Inferior parietal cortex (tissue), 1 donor: ENCODE measurements around the gene DNAH7.
"Not testable (repeated sequence)": the region's sequence is repeated elsewhere in the genome, so short reads cannot be mapped to it uniquely, and the experiment has no call there.

Experiments
- DNase-seq: peaks from one replicate; pipeline ENCODE4 v3.0.0-alpha.2; 2016; ENCODE audit errors: extremely low spot score

Gene DNAH7

DNA sequence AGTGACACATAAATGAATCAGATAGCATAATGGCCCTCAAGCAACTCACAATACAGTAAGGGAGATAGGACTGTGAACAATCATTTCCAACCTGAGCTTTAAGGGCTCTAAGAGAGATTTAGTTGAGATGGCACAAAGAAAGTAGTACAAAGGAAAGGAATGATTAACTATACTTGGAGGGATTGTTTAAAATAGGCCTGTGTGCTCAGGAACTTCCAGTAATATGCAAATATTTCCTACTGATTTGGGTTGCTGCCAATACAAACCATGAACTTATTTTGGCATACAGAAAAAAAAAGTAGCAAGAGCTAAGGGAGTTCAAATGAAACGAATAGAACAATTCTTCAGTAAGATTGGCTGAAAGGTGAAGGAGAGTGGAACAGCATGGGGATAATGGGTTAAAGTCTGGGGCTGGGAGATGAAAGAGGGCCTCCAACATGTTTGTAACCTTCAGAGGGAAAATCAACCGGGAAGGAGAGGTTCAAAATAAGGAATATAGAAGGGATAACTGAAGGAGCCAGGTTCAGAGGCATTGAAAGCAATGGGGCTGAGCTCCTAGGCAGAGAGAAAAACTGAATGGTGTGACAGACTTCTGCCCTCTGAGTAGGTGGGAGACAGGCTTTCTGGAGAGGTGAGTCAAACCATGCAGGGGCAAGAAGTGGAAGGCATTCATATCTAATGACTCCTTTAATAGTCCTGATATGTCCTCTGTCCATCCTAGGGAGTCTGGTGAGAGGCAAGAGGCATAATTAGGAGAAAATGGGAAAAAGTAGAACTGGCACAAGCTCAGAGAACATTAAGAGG, 83.5 kb downstream of the DNAH7 start:
- no peak for DNase-seq

DNA sequence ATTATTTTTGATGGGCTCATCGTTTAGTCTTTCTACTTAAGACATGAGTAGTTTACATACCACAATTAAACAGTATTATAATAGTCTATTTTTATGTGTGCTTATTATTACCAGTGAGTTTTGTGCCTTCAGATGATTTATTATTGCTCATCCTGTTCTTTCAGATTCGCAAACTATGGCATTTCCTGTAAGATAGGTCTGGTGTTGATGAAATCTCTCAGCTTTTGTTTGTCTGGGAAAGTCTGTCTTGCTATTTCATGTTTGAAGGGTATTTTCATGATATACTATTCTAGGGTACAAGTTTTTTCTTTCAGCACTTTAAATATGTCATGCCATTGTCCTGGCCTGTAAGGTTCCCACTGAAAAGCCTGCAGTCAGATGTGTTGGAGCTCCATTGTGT, 101.3 kb downstream of the DNAH7 start:
- DNase-seq = no peak

DNA sequence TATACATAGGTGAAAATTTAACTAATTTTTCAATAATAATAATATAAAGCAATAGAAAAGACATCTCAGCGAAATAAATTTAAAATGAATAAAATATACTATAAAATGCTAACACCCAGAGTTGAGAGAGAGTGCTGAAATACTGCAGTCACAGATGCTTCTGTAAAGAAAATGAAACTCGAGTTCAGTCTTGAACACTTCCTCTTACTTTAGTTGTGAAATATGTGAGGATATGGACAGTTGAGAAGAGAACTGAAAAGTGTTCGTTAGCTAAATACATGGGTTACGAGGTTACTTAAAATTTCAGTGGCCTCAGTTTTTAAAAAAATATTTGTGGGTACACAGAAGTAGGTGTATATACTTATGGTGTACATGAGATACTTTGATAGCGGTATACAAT, 106.8 kb downstream of the DNAH7 start:
- DNase-seq = no peak

DNA sequence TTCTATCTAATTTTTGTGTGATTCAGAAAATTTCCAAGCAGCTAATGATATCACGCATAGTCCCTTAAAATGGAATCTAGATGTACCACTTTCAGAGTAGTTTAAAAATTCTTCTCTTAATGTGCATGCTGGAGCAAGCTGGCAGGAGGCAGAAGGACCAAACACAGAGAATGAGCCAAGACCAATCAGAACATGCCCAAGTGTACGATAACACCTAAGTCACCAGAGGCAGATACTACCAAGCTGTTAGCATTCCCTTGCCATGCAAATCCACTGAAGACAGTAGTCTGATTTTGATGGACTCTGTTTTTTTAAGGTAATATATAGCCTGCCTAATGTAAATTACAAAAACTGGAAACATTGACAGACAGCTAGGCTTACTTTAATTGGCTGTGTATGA, 109.3 kb downstream of the DNAH7 start:
- DNase-seq = no peak

DNA sequence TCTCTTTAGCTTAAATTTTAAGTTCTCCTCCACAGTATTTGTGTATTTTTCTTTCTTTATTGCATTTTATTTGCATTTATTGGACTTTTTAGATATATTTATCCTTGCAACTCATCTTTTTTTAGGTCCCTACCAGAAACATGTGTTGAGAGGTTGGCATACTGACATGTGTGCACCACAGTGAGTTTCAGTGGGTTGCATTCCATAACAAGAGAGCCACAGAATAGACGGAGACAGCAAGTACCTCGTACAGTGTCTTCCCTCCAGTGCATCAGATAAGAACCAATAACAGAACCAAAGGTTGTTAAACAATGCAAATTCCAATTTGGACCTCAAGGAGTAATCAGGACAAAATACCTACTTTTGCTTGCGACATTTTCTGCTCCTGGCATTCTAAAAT, 111.9 kb downstream of the DNAH7 start:
- no peak for DNase-seq

DNA sequence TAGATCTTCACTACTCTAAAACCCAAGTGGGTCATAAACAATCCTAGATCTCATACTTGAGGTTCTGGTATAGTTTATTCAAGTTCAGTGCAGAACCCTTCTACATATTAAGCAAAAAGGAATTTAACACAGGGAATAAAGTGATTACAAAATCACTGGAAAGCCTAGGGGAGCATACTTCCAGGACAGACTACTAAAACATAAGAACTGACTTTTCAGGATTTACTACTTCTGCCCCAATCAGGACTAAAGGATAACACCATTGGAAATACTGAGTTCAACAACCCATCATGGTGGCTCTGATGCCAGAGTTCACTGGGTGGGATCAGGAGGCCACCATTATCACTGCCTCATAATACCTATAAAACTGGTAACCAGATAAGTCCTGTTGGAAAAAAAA, 123.6 kb downstream of the DNAH7 start:
- no peak for DNase-seq

DNA sequence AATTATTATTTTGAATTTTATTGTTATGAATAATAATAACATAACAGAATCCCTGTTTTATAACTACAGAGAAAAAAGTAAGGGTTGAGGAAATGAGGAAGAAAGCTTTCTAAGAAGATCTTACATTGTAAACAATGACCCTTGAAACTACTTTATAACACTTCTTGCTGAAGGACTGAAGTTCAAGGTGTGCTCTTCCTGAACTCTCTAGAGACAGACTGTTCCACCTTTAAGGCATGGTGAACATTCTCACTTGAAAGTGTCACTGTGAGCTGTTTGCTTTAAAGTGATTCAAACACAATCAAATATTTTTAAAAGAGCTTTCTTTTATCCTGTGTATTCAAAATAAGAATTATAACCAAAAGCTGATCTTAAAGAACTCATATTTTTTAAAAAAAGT, 131.5 kb downstream of the DNAH7 start:
- DNase-seq = no peak

DNA sequence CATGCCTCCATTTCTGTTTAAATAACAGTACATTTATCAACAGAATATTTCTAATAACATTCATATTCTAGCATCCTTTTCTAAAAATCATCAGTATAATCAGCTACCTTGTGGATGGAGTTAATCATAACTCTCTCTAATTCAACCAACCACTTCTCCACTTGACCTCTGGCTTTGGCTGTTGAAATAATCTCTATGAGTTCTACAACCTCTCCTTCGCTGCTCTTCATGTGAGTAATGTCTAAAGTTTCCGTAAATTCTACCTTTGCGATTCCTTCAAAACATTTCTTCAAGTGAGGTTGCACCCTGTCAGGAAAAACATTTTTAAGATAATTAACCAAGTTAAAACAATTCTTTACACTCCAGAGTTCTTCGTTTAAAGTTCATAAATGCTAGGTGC, 134.2 kb downstream of the DNAH7 start:
- no peak for DNase-seq

DNA sequence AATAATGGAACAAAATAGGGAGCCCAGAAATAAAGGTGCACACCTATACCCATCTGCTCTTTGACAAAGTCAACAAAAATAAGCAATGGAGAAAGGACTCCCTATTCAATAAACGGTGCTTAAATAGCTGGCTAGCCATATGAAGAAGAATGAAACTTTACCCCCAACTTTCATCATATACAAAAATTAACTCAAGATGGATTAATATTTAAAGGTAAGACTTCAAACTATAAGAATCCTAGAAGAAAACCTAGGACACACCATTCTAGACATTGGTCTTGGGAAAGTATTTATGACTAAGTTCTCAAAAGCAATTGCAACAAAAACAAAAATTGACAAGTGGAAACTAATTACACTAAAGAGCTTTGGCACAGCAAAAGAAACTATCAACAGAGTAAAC, 139.1 kb downstream of the DNAH7 start:
- DNase-seq = no peak

DNA sequence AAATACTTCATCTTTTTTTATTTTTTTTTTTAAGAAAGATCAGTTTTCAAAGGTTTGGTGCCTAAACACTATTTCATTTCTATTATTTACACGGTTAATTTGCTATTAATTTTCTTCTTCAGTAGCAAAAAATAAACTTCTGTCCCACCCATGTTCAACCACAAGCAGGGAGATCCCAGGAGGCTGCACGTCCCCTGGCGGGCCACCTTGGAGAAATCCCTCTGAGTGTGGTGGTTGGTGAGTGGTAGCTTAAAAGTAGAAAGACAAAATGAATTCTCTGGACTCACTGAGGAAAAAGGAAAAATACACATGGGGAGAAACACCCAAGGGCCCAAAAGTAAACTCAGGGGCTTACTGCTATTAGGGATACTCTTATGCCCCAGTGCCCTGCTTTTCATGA, 143.5 kb downstream of the DNAH7 start:
- no peak for DNase-seq

DNA sequence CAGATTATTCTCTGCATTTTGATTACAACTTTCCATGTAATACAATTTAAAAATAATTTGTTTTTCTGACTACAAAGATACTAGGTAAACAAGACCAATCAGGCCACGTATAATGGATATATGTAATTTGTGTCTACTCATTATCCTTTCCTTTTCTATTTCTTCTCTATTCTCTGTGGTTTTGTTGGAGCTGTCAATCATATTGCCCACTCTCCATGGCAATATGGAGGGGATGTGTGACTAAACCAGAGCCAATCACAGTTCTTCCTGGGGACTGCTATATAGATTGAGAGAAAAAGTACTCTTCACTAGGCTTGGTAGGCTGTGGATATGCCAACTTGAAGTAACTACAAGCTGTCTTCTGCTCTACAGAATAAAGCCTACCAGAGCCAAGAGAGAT, 144.7 kb downstream of the DNAH7 start:
- DNase-seq = no peak

DNA sequence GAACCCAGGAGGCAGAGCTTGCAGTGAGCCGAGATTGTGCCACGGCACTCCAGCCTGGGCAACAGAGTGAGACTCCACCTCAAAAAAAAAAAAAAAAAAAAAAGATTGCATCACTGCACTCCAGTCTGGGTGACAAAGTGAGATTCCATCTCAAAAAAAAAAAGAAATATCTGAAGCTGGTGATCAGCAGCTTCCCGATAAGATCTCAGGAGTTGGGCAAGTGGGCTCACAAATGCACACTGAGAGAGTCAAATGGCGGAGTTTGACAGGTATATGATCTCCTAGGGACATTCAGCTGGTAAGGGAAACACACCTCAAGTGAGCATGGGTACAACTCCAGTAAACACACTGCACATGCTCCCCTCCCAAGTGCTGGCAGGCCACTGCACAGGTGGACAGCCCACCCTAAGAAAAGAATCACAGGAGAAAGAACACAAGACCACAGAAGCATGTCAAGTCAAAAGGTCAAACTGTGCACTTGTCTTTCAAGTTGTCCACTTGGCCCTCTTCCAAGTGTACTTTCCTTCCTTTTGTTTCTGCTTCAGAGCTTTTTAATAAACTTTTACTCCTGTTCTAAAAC, 151.5 kb downstream of the DNAH7 start:
- not testable (repeated sequence) for DNase-seq

DNA sequence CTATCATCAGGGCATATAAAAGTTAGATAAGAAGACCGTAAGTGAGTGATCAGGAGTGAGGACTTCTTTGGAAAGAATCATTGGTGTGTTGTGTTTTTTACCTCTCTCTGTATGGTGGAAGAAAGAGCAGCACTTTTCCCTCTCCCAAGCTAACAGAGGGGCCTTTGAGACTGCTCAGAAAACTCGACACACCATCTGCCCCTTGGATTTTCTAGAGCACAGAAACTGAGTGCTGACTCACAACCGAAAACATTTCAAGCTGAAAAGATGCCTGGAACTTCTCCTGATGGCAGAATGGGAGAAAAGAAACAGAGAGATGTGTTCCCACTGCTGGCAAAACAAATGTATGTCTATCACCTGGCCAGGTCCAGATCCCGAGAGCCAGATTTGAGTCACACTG, 156.6 kb downstream of the DNAH7 start:
- DNase-seq = peak; percentile 22

DNA sequence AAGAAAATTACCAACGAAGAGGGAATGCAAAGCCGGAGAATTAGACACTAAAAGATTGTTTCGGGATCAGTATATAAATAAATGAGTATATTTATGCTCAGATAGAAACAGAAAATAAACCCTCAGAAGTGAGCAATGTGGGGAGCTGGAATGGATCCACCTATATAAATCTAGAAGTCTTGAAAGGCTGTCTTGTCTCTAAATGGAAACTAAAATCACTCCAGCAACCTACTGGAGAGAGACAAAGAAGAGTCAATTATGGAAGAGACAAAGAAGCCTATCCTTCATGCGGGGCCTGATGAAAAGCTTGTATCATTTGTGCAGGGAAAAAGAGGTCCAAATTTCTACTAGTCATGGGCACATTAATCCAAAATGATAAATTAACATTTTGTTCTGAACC, 158.1 kb downstream of the DNAH7 start:
- DNase-seq = no peak

DNA sequence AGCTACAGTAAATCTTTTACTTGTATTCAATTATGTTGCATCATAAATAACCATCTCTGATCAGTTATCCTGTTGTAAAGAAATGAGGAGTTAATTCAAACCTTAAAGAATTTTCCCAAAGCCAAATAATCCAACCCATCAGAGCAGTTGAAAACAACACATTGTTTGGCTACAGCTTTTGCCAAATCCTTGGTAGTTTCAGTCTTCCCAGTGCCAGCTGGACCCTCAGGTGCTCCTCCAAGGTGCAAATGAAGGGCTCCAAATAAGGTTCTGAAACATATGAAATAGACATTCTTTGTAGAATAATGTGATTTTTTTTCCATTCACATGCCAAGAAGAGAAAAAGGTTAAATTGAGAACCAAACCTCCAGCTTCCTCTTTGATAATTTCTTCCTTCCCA, 158.7 kb downstream of the DNAH7 start:
- no peak for DNase-seq

DNA sequence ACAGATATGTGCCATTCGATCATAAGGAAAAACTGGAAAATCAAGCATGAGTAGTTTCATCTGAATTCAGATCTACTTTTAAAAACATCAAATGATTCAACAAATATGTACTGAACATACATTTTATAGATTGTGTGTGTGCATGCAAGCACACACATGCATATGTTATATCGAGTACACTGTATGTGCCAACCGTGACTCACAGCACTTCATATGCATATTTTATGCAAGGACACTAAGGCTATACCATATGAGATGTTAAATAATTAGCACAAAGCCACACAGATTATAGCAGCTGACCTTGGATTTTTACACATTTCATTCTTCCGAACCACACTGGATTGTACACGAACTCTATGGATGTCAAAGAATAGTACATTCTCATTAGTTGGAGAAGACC, 161.2 kb downstream of the DNAH7 start:
- no peak for DNase-seq

DNA sequence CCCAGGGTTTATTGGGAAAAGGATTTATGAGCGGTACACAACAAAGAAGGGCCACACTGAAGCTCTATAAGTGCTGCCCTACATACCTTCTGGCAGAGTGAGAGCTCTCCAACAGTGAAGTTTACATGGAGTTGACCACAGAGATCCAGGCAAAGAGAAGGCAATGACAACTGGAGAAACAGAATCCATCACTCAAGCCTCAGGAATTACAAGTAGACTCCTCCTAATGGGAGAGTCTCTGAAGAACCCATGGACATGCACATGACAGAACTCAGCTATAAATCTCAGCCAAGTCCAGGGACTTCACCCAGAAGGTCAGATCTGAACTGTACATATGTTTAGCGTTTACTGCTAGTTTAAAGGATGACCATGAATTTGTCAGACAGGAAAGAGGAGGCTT, 164.7 kb downstream of the DNAH7 start:
- no peak for DNase-seq

DNA sequence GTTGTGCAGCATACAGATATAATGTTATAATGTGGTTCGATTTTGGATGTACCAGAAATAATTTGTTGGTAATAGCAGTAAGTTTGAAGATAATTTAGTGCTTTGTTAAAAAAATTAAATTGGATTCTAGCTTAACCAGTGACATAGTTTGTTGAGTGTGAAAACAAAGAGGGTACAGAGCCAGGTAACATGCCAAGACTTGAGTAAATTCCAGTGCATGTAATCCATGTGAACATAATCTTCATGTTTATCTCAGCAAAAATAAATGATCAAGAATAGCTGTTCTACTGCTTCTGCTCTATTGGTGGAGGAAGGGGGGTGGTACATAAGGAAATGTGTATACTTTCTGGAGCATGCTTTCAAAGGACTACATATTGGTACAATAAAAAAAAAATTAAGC, 165.8 kb downstream of the DNAH7 start:
- DNase-seq = no peak

DNA sequence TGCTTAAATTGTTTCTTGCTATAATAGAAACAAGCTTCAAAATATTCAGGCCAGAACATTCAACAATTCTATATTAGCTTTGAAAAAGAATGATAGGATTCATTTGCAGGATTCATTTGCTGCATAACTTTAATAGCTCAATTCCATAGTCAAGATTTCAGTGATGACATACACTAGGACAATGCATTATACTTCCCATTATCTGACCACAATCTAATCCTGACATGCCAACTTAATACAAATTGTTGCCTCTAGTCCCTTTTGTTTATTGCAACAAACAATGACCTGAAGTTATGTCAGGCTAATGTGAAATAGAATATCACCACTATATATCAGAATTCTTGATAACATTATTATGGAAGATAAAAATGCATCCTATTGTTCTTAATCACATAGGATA, 169.4 kb downstream of the DNAH7 start:
- DNase-seq = no peak

DNA sequence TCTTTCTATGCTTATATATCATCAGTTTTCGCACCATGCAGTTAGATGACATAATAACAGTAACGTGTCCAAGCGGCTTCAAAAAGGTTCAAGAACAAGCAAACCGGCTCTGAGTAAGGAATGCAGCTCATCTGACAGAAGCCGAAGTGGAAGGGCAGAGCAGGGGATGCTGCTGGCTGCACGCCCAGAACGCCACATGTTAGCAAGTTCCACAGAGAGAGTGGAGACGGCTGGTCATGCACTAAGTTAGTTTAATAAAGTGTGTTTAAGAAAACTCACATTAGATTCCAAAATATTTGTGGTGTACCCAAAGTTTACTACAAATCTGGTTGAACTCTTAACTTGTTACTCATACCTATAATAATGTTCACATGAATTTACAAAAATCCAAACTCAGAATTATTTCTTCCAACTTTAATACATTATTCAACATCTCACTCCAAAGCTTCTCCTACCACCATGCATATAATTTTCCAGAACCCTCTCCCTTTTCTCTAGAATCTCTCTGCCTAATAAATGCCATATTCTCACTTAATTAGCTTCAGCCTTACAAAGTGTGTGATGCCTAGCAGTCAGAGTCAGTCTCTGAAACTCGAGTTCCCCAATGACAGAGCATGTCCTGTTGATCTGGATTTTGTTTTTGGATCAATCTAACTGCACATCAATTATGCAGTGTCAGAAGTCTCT, 170.0 kb downstream of the DNAH7 start:
- DNase-seq = peak; percentile 70

DNA sequence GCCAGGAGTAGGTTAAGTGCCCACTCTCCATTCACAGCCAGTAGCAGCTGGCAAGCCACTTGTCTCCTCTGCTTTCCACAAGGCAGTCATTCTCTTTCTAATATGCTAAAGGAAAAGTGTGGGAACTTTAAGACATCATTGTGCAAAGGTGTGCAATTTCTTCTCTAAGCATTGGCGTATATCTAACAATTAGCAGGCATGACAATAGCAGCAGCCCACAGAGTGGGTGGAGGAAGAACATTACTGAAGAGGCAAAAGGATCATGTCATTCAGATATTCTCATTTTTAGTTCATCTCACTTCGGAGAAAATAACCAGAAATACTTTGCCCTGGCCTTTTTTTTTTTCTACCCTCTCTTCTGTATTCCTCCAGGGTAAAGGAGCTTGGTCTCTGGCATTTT, 177.6 kb downstream of the DNAH7 start:
- no peak for DNase-seq

DNA sequence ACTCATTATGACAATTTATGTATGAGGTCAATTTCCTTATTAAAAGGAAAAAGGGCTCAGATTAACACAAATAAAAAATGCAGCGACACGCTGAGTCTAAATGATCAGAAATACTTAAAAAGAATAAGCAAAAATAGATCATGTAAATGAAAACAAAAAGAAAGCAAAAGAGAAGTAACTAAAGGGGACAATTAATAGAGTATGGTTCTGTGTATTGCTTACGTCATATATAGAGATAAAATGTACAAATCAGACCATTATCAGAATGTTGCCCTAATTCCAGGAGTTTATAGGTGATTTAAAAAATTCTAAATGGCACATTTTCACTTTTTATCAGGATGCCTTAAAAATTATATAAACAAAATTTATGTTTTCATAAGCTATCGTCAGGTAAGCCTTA, 189.5 kb downstream of the DNAH7 start:
- DNase-seq = no peak

DNA sequence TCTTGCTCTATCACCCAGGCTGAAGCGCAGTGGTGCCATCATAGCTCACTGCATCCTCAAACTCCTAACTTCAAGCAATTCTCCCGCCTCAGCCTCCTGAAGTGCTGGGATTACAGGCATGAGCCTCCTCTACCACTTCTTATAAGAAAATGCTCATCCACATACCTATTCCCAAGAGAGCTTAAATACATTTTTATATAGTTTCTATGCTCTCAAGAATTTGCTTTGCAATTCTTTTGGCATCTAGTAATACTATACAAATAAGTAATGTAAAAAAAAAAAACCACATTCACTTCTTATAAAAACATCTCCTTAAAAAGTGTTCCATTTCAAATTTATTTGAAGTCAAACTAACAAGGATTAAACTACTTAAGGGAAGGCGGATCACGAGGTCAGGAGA, 197.3 kb downstream of the DNAH7 start:
- DNase-seq = no peak
